Ureter (tissue), 1 donor: Measurements from ENCODE around the gene PRSS1. TPM values are rescaled to one million over a fixed set of nuclear protein-coding genes. Genes with fewer than 3 reads are reported as not detected.
"Not testable (repeated sequence)": the region's sequence is repeated elsewhere in the genome, so short reads cannot be mapped to it uniquely, and the experiment has no call there.

Source experiments
- DNase-seq: peaks from one replicate; pipeline ENCODE4 v3.0.0-alpha.2; 2020; ENCODE audit warnings: low spot score
- total RNA-seq: library from RNA; stranded (reverse); gene quantifications from one replicate; pipeline ENCODE4 v1.2.4, GENCODE V29; 2023
- donor health status: DM: yes; HTN: yes; CAD: no.

Gene PRSS1
- not detected for total RNA-seq

DNA sequence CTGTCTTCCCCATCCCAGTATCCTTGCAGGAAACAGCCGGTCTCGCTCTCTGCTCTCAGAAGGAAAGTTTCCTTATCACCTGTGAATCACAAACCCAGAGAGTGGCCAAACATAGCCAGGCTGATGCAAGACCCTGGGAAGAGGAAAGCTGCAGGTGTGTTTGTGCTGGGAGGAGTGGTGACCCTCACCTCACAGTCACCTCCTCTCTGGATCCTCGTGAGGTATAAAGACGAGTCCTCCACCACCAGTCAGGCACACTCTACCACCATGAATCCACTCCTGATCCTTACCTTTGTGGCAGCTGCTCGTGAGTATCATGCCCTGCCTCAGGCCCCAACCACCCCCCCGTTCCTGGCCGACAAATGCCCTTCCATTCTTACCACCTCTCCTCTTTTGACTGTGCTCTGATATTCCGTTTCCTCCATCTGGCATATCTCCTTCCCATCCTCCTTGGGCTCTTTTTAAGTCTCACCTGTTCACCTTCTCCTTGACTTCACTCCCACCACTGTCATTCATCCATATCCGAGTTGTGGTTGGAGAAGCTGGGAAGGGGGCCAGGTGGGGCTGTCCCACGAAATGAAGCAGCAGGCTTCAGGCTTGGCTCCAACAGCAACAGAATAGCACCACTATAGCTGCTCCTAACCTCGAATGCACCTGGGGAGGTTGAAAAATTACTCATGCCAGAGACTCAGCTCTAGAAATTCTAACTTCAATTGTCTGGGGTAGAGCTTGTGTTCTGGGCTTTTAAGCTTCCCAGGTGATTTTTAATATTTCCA lies at the start of gene PRSS1:
PRSS1 (plus strand) TSS at position 255 of the 776 bp plus-strand sequence; CDS start at position 268, 13 bp downstream.
- DNase-seq = no peak

DNA sequence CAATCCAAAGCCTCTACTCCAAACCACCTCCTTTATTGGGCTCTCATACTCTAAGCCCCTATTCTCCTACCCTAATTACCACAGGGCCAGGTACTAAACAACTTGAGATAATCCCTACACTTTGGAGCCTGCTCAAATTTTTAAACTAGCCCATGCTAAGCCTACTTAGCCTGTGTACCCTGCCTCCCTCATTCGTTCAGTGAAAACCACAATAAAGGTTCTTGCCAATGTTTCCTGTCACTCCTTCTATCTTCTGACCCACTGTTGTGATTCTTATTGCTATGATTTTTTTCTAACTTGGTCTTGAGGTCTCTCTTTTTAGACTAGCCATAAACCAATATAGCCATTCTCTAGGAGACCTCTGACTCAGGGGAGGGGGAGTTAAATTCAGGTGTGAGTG lies 48.3 kb upstream of the PRSS1 start:
- not testable (repeated sequence) for DNase-seq

DNA sequence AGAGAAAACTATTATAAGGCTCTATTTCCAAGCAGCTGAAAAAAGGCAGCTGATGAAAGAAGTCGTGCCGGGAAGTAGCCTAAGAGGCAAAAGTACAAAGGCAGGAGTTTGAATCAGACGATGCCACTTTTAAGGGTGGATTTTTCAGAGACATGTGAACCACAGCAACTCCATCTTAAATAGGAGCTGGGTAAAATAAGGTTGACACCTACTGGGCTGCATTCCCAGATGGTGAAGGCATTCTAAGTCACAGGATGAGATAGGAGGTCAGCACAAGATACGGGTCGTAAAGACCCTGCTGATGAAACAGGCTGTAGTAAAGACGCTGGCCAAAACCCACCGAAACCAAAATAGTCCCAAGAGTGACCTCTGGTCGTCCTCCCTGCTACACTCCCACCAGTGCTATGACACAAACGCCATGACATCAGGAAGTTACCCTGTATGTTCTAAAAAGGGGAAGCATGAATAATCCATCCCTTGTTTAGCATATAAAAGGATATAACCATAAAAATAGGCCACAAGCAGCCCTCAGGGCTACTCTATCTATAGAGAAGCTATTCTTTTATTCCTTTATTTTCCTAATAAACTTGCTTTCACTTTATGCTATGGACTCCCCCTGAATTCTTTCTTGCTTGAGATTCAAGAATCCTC lies 45.5 kb upstream of the PRSS1 start:
- DNase-seq = no peak

DNA sequence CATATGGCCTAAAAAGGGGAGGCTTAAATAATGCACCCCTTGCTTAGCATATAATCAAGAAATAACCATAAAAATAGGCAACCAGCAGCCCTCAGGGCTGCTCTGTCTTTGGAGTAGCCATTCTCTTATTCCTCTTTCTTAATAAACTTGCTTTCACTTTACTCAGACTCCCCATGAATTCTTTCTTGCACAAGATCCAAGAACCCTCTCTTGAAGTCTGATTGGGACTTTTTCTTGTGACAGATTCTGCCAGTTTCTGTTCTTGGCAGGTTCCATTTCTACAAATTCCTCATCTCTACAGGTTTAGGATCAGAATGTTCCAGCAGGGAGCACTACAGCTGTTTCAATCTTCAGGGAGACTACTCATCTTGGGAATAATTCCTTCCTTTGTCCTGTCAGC lies 40.5 kb upstream of the PRSS1 start:
- not testable (repeated sequence) for DNase-seq

DNA sequence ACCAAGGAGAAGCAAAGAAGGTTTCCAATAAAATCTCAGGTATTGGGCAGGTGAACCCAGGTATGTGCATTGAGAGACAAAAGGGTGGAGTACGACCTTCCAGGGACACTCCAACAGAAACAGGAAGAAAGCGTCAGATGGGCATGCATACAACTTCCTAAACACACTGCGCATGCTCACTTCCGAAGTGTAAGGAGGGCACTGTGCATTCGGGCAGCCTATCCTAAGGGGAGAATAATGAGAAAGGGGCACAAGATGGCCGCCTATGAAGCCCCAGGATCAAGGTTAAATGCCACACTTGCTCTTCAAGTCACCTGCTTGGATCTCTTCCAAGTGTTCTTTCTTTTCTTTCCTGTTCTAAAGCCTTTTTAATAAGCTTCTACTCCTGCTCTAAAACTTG lies 39.4 kb upstream of the PRSS1 start:
- DNase-seq = no peak

DNA sequence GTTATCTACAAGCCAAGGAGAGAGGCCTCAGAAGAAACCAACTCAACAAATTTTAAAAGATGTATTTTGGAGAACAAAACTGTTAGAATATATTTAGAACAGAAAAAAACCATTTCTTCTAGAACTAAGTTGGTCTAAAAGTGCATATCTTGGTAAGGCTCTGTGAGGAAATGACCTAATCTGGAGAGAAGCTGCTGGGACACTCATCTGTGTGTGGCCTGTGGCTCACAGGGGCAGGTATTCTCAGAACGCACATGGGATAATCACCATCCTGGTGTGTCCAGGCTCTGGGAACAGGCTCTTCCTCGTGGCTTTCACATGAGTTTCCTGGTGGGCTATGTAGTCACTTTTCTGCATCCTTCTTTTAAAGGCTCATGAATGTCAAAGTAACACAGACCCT lies 38.1 kb upstream of the PRSS1 start:
- no peak for DNase-seq

DNA sequence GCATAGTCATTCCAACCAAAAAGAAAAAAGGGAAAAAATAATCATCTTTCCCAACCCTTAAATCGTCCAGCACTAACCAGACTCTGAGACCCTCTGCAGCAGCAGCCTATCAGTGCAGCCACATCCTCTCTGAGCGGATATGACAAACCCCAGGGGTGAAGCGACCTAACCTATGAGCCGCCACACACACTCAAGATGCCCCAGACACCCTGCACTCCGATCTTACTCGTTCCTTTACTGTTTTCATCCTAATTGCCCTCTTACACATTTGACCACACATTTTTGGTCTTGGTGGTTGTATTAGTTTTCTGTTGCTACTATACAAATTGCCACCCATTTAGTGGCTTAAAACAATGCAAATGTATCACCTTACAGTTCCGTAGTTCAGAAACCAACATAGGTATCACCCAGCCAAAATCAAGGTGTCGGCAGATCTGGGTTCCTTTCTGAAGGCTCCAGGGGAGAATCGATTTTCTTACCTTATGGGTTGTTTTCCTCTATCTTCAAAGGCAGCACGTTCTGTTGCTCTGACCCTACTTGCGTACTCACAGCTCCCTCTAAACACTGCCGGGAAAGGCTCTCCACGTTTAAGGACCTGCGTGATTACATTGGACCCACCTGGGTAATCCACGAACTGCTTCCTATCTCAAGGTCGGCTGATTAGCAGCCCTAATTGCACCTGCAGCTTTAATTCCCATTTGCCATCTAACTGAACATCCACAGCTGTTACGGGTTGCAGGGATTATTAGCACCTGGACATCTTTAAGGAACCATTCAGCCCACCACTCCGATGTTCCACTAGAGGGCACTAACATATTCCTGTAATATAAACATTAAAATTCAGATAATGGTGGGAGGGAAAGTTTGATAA lies 37.3 kb upstream of the PRSS1 start:
- no peak for DNase-seq

DNA sequence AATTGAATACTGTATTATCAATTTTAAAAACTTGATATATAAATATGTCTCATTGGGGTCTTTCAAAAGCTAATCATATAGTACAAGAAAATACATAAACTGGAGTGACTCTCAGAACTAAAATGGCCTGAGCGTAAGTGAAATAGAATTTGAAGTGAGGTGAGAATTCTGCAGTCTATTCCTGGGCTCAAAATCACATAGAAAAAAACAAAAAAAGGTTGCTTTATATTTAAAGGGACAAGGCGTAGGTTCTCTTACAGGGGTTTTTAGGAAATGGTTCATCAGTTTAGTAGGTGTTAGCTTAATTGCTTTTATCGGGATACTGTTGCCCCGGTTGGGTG lies 36.7 kb upstream of the PRSS1 start:
- no peak for DNase-seq

DNA sequence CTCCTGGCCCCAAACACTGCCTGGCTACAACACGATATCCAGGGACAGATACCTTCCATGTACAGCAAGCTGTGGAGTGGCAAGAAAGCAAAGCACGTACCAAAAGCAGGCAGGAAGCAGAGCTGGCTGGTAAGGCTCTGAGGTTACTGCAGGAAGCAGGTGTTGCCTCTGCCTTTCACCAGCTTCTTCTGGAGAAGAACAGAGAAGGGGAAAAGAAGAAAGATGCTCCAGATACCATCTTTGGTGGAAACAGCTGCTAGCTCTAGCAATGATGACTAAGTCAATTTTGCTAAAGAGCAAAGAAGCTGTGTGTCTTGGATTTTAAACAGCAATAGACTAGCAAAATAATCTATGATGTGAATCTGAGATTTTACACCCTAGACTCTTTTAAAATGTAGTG lies 34.9 kb upstream of the PRSS1 start:
- DNase-seq = no peak

DNA sequence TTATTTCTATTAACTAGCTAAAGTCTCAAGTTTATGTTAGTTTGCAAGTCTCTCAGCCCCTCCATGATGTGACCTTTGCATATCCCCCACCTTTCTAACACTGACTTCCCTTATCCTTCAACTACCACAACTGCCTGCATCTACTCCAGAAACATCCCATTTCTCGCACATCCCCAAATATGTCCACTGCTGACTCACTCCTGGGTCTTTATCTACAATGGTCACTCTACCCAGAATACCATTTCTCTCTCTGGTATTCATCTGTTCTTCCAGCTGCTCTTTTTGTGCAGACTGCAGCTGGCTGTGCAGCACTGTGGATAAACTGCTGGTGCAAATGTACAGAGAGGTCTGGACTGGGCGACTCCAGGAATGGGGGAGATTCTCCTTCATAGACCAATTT lies 32.7 kb upstream of the PRSS1 start:
- no peak for DNase-seq

DNA sequence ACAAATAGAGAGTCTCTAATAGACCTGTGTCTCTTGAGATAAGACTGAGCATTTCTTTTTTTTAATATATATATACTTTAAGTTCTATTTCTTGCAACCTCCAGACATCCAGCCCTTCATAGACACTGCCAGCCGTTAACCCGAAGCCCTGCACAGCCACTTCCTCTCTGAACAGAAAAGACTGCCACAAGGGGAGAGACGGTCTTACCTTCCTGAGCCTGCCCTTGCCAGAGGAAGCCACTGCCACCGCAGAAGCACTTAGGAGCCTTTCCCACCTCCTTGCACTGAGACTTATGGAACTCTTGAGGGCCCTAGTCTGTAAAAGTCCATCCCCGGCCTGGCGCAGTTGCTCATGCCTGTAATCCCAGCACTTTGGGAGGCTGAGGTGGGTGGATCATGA lies 31.8 kb upstream of the PRSS1 start:
- DNase-seq = no peak

DNA sequence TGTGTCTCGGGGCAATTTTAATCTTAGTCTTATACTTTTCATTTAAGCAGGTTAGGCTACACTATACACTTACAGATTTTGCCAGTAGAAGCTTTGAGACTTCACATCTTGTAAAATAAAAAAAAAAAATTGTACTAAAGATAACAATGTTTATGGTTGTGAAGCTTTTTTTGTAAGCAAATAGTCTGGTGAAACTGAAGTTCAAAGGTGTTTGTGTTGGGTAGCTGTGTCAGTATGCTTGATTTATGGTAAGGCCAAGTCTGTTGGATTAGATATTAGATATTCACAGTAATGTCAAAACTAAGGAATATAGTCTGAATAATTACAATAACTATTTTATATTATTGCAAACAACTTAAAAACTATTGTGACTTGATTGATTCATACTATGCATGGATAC lies 31.0 kb upstream of the PRSS1 start:
- no peak for DNase-seq

DNA sequence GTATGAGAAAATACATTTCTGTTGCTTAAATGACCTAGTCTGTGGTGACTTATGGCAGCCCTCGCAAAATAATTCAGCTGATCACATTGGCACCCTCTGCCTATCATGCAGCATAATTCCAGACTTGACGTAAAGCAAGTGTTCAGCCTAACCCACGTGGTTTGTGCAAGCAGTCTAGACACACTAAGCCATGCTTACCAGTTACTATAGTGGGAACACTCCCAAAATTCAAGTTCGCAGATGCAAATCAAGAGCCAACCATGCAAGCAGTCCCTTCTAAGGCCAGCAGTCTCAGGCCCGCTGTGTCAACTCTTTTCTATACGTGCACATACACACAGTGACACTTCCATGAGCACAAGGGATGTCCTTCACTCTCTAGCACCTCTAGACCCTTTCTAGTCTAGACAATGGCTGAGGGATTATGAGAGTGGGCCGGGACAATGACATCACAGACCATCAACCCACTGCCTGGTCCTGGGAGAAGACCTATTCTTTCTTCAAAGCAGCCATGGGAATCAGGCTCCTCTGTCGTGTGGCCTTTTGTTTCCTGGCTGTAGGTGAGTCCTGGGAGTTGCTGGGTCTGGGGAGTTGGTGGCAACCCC lies 29.0 kb upstream of the PRSS1 start:
- DNase-seq = no peak

DNA sequence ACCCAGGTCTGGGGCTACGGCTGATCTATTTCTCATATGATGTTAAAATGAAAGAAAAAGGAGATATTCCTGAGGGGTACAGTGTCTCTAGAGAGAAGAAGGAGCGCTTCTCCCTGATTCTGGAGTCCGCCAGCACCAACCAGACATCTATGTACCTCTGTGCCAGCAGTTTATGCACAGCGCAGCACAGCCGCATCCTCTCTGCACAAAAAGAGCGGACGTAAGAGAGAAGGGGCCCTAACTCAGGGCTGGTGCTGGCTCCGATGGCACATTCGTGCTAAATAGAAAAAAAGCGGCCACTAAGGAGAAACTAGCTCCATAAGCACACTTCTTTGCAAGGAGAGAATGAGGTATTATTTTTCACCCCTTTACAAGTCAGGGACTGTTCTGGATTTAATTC lies 28.3 kb upstream of the PRSS1 start:
- DNase-seq = no peak

DNA sequence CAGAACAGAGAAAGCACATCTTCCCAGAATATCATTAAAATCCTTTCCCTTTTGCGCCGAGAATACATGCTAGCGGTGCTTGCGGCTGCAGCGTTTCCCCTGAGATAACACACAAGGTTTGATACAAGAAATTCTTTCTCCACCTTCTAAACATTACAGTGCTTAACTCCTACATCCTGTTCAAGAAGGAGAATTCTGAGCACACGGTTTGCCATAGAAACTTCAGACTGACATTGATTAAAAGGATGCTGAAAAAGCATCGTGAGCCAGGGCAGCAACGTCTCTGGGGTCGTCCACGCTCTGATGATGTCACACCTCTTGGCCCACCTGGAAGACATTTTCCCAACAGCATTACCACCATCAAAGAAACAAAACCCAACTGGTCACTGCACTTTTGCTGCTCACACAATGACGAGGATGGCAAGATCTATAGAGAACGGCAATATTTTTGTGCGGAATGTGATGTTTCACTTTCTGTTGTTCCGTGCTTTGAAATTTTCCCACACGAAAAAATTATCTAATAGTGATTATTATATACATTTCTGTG lies 27.0 kb upstream of the PRSS1 start:
- DNase-seq = no peak

DNA sequence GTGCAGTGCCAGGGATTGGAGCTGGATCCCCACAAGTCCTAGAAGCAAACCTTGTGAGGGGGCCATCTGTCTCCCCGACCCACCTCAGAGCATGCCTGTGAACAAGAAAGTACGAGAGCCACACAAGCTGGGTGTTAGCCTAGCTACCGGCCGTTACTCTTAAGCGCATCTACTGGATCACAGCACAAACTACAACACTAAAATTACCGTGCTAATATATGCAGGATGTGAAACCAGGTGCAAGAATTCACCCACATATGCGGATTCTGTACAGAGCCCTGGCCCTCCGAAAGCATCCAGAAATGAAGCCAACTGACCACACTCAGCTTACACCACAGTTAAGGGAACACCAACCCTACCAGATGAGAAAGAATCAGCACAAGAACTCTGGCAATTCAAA lies 16.0 kb upstream of the PRSS1 start:
- DNase-seq = no peak

DNA sequence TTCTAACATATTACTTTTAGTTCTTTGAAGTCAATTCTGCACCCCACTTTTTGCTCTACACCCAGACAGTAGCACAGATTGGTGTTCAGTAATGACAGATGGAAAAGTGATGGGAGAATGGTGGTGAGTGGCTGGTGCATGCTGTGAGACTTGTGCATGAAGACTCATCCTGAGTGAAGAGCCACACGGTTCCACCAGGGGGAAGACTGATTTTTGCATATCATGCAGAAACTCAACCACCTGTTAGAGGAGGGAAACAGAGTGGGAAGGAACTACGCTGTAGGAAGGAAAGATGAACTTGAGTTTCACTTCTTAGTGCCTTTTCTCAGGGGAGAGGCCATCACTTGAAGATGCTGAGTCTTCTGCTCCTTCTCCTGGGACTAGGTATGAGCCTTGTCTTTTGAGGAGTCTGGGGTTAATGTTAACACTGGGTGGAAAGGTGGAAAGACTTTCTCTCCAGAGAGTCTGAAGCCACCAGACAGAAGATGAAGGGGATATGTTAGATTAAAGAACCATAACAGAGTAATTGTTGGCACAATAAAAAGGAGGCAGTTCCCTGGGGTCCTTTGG lies 9.3 kb upstream of the PRSS1 start:
- DNase-seq = no peak

DNA sequence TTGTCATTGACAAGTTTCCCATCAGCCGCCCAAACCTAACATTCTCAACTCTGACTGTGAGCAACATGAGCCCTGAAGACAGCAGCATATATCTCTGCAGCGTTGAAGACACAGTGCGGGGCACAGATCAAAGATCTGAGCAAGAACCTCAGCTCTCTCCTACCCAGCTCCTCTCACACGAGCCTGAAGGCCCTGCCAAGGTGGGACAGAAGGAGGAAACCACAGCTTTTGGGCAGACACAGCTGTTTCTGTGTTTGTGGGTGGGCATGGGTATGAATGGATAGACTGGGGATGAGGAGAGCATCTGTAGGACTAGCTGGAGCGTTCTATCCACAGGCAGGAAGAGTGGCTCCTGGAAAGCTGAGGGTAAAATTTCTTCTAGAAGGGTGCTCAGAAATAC lies 8.5 kb upstream of the PRSS1 start:
- no peak for DNase-seq

DNA sequence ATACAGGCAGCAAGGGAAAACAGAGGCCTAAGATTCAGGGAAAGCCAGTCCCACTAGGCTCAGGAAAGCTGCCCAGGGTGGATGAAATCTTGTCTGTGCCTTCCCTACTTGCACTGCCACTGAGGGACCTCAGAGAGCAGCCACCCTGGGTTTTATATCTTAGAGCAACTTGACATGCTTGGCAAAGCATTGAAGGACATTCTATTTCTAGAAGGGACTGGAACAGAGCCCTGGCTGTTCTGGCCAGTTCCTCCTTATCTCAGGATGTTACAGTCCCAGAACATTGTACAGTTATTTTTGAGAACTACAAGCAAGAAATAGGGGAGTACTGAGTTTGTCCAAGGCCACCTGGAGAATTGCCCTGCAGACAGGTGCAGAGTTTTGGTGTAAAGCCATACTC lies 7.3 kb upstream of the PRSS1 start:
- DNase-seq = not testable (repeated sequence)

DNA sequence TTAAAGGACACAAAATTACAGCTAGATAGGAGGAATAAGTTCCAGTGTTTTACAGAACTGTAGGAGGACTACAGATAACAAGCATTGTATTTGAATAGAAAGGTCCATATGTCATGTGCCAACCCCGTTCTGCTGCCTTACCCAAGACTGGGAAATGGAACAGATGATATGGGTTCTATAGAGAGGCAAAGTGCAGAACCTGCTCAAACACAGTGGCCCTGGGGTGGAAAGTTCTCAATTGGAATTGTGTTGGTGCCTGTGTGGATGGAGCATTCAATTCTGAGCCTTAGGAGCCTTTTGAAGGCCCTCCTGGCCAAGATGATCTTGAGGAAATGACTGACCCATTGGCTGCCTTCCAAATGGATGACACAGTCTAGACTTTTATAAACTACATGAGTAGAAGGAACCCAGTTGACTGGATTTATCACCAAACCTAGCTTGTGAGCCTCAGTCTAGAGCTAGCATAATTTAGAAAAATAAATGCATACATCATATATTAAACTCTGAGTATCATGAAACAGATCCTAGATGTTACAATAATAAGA lies 4.1 kb upstream of the PRSS1 start:
- DNase-seq = no peak

DNA sequence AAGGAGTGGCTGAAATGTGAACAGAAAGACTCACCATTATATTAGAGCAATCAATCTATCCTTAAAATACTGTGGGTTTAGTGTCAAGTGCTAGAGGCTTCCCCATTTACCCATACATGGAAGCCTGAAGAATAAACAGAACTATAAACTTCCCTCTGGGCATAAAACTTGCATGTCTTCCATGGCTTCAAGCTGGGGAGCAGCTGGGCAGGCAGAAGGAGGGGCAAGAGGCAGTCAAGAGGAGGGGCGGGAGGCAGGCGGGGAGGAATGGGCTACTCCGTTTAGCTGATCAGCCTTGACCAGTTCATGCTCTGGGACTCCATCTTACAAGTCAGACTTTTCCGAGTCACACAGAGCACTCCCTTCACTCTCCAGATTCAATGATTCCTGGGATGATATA lies 3.5 kb upstream of the PRSS1 start:
- DNase-seq = no peak
